Epidermal melanocyte (primary cell): ENCODE data around the gene RIMKLA.

Experiments
- DNase-seq: peaks from one replicate; pipeline ENCODE4 v3.0.0; 2011; ENCODE audit warnings: low spot score; ENCODE audit not compliant: insufficient read length

RIMKLA gene, protein sequence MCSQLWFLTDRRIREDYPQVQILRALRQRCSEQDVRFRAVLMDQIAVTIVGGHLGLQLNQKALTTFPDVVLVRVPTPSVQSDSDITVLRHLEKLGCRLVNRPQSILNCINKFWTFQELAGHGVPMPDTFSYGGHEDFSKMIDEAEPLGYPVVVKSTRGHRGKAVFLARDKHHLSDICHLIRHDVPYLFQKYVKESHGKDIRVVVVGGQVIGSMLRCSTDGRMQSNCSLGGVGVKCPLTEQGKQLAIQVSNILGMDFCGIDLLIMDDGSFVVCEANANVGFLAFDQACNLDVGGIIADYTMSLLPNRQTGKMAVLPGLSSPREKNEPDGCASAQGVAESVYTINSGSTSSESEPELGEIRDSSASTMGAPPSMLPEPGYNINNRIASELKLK

DNA sequence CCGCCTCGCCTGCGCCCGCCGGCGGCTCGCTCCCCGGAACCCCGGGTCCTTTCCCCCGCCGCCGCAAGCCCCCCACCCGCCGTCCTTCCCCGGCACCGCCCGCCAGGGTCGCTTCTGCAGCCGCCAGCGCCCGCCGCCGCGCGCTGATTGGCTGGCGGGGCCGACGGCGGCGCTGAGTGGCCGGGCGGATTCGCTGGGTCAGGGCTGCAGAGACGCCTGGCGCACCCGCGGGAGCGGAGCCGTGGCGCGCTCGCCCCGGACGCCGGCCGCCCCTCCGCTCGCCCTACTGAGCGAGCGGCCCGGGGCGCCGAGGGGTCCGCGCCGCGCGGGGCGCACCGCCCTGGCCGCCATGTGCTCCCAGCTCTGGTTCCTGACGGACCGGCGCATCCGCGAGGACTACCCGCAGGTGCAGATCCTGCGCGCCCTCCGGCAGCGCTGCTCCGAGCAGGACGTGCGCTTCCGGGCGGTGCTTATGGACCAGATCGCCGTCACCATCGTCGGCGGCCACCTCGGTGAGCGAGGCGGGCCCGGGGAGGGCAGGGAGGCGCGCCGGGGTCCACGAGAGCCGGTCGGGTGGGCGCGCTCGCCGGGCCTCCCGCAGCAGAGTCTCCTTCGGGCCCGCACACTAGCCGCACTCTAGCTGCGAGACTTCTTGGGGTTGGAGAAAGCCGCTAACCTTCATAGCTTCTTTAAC, at the start of gene RIMKLA:
TSS of gene RIMKLA (plus strand) at position 207 of the 694 bp plus-strand sequence. CDS start at position 350, 143 bp downstream.
- peak; percentile 72 for DNase-seq

DNA sequence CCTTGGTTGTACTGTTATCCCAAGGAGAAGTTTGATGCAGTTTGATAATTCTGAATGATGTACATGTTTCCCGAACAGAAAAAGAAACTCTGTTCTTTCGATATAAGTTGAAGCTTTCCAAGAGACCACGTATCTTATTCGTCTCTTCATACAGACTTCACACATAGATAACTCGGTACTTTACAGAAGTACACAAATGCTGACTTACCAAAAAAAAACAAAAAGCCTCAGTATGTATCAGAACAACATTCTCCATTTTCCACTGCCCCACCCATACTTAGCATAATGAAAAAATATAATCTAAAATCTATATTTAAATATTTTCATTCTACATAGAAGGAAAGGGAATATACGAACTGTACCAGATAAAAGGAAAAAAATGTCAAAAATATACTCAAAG, 47.7 kb upstream of the RIMKLA start:
- DNase-seq: no peak

DNA sequence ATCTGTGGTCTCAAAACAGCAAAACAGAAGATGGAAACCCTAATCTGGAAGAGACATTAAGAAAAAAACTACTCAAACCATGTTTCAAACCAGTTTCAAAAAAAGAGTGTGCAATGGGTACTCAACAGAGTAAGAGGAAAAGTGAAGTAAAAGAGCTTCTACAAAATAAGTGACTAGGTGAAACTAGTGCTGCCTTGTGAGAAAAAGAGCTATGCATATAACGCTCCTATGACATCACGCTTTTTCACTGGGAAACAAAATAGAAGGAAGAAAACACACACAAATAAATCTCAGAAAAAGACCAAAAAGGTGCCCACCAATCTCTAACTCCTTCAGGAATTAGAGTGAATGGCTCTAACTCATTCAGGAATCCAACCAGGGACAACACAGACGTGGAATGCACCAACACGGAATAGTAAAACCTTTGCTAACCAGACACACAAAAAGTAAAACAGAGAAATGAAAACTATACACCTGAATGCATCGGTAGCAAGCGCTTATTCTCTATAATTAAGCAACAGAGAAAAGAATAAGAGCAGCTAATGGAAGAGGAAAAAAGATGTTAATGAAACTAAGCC, 46.8 kb upstream of the RIMKLA start:
- no peak for DNase-seq

DNA sequence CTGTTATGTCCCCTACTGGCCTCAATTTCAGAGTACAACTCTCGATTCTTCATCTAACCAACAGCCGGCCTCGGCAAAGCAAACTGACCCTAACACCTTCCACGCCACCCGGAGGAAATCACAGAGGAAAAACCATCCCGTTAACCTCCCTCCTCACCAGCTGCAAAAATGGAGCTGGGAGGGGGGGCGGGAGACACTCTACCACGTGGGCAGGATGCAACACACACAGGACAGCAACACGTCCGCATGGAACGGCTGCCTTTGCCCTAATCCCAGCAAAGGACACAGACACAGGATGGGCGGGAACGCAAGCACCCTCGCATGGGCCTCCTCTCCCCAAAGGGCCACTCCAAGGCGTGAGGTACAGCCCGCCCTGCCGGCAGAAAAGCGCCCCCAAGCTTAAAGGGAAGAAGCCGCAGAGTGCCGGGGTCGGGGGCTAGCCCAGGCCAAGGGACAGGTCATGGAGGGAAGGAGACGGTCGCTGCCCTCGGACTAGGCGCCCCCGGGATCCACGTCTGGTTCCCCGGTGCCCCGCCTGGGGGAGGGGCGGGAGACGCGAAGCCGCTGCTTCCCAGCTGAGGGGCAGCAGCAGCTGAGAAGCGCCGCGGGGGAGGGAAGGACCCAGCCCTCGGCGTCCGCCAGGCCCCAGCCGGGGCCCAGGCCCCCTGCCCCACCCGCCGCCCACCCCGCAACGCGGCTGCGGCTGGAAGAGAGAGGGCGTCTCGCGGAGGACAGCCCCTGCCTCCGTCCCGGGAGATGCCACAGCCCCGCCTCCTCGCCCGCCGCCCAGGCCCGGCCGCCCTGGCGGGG, 46.1 kb upstream of the RIMKLA start:
- peak; percentile 46 for DNase-seq

DNA sequence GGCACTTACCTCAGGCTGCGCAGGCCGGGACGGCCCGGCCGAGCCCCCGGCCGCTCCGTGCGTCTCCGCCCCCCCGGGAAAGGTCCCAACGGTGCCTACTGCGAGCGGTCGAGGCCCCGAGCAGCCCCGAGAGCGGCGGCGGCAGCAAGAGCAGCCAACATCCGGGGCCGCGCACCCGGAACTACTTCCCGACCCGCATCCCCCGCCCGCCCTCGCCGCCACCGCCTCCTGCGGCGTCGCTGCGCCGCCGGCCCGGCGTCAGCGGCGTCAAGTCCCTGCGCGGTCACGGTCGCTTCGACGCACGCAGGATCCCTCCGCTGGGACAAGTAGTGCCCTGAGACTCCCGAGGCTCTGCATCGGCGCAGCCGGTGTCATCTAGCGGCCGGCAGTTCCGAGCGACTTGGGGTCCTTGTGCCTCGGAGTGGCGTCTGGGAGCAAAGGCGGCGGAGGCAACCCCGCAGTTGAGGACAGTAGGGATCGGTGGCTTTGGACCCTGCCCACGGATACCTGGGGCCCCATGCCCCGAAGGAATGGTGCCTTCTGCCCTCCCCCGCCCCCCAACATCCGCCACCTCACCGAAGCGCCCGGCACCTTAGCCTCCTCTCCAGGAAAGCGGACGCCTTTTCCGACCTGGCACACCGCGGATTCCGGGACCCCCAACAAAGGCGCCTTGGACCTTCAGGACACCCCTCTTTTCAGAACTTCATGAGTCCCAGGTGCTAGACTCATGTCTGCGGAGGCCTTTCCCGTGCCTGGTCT, 45.4 kb upstream of the RIMKLA start, which contains the start of gene FOXJ3:
TSS of gene FOXJ3 (minus strand) at position 186 of the 759 bp plus-strand sequence. CDS start 24,142 bp downstream, outside the sequence.
- peak; percentile 86 for DNase-seq

DNA sequence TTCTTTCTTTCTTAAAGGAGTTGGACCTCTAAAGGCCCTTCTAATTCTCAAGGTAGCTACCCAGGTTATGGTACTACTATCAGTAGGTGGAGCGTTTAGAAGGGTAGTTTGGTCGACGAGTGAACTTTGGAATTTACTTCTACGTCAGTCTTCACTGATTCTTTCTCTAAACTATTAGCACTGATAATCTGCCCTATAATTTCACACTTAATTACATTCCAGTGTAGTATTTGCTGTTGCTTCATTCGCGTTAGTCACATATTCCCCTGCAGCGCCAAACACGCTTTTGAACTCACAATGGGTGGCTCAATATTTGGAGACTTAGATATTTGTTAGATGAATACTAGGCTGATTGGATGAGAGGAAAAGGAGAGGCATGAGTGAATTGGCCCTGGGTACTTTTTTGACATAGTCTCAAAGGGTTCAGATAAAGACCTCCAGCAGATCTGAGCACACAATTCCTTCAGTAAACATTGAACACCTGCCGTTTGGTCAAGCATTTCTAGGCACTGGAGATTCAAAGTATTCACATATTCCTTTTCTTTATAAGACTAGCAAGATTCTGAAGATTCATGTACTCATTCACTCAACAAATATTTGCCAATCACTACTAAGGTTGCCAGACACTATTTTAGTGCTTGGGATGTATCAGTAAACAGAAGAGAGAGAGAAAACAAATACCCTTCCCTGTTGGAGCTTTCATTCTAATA, 44.6 kb upstream of the RIMKLA start:
- no peak for DNase-seq

DNA sequence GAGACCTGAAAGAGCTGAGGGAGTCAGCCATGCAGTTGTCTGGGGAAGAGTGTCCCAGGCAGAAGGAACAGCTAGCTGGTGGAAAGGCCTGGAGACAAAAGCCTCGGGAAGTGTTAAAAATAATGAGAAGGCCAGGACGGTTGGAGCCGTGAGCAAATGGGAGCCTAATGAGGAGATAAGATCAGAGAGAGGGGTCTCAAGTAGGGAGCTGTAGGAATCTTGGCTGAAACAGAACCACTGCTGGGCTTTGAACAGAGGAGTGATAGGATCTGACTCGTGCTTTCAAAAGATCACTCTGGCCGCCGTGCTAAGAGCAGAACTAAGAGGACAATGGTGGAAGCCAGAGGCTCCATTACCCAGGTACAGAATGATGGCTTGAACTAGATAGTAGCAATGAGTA, 43.6 kb upstream of the RIMKLA start:
- no peak for DNase-seq

DNA sequence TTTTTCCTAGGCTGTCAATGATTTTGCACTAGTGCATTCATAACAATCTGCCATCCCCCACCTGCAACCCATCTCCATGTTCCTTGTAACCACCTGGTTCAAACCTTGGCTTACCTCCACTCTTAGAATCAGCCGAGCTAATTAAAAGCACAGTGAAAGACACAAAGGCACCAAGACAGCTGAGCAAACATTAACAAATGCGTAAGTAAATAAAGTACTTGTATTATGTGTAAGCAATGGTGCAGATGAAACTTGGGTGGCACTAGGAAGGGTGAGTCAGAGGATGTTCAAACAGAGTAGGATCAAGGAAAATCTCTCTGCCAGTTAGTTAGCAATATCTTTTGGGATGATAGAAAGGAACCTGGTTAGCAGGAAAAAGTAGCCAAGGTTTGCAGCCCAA, 40.5 kb upstream of the RIMKLA start:
- no peak for DNase-seq

DNA sequence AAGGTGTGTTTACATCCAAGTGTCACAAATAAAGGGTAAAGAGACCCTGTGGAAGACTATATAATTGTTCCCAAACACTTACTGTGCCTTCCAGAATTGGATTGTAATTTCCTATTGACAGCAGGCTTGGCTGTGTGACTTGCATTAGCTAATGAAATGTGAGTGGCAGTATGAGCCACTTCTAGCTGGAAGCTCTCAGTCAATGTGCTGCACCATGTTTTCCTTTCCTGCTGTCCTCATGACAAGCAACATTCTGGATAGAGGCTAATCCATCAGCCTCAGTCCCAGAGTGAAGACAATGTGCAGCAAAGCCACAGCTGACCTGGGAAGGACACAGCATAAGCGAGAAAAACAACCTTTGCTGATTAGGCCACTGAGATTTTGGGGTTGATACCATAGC, 39.7 kb upstream of the RIMKLA start:
- no peak for DNase-seq

DNA sequence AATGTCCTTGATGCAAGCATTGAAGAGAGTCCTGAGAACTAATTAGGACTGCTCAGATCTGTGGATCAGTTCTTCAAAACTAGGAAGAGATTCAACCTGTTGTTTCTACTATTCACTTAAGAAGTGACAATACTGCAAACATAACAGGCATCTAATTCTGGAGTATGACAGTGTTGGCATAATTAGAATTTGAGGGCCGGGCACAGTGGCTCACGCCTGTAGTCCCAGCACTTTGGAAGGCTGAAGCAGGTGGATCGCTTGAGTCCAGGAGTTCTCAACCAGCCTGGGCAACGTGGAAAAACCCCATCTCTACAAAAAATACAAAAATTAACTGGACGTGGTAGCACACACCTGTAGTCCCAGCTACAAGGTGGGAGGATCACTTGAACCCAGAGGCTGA, 37.5 kb upstream of the RIMKLA start:
- DNase-seq: no peak

DNA sequence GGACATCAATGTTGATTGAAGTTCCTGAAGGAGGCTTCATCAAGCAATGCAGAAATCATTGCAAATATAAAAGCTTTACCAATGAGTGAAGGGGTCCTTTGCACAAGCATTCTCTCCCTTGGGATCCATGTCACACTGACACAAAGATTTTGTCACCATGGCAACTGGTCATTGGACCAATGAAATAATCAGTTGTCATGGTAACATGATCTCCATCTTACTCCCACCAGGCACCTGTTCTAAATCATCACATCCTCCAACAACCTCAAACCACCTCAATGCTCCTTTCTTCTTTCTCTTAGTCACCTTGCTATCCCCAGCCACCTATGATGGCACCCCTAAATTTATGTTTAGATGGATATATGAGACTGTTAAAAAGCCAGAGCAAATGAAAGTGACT, 32.1 kb upstream of the RIMKLA start:
- DNase-seq: no peak

DNA sequence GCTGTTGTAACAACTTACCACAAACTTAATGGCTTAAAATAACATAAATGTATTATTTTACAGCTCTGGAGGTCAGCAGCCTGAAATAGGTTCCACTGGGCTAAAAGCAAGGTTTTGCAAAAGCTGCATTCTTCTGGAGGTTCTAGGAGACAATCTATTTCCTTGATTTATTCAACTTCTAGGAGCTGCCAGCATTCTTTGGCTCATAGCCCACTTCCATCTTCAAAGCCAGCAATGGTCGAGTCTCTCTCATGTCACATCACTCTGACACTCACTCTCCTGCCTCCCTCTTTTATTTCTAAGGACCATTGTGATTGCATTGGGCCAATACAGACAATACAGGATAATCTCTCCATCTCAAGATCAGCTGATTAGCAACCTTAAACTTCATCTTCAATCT, 30.5 kb upstream of the RIMKLA start:
- DNase-seq: no peak

DNA sequence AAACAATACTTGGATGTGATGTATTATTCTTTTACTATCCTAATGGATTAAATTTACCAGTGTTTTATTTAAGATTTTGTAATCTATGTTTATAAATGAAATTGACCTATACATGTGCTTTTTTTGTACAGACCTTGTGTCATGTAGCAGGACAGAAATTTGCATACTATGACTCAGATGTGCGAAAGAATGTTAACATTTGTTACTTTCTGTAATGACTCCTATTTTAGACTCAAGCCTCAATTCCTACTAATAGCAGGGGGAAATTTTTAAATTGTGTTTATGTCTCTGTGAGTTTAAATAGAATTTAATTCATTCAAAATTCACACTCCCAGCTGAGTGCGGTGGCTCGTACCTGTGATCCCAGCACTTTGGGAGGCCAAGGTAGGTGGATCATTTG, 21.8 kb upstream of the RIMKLA start:
- DNase-seq: no peak

DNA sequence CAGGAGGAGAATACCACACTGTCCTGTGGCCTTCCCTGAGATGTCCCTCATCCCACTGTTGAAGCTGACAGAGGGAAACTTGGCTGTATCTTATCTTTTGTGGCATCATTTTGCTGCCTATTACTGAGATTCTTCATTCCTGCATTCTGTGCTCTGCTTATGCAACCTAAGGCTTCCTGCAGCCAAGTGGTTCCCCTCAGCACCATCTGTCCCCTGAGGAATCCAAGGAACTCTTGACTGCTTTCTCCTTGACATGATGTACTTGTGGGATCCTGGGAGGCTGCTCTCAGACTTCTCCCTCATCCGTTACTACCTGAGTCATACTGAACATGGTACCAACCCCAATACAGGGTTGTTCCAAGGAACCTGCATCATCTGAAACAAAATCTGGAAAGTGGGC, 21.1 kb upstream of the RIMKLA start:
- no peak for DNase-seq

DNA sequence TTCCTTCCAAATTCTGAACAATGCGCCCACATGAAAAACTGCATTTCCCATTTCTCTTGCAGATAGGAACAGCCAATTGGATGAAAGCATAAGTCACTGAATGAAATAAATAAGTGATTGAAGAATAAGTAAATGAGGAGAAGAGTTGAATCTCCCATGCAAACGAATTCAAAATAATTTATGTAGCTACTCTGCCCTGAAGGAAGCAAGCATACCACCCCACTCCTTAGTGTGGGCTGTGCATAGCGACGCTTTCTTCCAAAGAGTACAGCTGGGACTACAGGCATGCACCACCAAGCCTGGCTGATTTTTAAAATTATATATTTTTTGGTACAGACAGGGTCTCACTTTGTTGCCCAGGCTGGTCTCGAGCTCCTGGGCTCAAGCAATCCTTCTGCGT, 16.5 kb upstream of the RIMKLA start:
- no peak for DNase-seq

DNA sequence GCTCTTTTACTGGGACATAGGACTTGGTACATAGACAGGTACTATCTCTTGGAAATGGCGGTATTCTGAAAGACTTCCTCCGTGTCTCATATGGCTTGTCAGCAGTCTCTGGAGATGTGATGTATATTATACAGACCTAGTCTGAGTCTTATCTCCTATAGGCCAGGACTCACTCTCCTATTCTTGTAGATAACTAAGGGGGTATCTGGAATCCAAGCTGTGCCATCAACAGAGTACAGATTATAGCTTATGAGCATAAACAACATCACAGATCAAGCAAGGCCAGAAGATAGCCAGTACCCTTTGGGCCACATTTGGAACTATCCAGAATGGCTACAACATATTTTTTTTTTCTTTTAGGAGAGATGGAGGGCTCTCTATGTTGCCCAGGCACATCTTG, 16.1 kb upstream of the RIMKLA start:
- DNase-seq: no peak

DNA sequence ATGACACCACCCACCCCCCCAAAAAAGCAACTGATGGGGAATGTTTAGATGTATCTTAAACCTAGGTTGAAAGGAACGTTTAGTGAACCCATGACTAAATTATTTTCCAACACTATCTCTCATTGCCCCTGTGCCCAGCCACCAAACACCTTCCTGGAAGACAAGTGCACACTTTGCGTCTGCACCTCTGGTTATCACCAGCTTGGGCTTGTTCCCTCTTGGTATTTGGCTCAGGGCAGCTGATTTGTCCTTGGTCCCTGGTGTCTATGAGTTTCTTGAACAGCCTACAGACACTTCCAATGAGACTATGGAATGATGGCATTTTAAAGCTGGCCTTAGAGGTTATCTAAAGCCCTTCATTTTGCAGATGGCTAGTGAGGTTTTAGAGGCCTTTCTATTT, 15.5 kb upstream of the RIMKLA start:
- DNase-seq: no peak

DNA sequence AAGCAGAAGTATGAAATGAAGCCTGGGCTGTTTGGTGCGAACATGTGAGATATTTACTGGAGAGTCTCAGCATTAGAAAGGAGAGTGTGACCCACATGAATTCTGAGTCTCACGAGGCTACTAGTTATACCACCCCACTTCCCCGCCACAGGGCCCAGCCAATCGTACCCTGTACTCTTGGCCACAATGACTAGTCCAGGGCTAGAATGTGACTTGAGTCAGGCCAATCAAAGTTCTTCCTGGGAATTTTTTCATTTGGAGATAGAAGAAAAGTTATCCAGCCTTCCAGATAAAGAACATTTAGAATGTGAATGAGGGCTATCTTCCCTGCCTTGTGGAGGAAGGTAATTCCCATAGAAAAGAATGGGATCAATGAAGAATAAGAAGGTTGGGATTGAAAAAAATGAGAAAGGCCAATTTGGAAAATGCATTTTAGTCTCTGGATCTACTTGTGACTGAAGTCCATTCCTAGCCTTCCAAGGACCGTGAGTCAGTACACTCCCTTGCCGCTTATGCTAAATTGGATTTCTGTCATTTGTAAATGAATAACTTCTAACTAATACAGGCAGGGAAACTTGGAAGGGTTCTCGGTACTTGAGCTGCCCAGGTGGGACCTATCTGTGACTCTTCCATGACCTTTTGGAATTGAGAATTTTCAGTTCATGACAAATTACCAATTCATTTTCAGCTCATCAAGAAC, 12.3 kb upstream of the RIMKLA start:
- DNase-seq: no peak

DNA sequence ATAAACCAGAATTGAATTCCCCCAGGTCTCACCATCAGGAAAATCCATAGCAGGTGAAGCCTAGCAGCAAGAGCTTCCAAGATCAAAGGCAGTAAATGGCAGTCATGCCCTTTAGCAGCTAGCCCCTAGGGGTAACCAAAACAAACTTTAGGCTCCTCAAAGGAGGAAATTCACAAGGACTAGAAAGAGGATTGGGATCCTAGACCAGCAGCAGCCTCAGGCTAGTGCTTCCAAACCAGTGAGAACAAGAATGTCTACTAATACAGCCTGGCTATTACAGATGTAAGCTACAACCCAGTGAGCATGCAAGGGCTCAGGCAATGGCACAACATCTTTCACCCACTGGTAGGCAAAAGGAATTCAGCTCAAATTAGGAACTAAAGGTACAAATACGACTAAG, 11.1 kb upstream of the RIMKLA start:
- no peak for DNase-seq
